ENCODE results near the gene RTF1.

RTF1 gene

DNA sequence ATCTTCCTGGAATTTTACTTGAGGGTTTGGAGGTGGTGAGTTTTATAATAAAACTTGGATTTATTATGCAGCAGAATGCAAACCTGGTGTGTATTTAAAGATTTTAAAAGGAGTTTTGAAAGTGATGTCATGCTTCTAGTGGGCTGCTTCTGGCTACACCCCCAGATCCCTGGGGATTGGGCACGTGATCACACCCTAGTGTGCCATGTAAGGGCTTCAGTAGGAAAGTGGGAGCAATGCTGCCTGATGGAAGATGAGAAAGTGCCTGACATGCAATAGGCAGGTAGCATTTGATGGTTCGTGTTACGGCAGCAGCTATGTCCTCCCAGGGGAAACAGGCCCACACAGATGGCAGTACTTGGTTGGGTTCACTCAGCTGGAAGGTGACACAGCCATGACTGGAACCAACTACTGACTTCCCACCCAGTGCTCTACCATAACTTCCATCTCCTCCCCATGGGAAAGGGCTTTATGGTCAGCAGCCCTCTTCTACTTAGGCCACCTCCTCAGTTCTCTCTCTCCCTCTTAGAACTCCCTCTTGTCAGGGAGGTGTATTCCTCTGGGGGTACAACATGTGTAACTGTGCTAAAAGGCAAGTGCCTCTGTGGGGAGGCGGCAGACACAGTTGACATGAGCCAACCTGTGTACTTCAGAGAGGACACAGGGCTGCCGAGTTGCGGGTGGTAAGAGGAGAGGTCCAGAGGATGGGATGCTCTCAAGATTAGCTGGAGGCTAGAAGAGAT, 82.4 kb downstream of the RTF1 start:
- no peak overlapping the region for H3K4me3 ChIP-seq (ENCODE audit: low read length)
- no peak for DNase-seq (ENCODE audit: low read depth, low spot score)

DNA sequence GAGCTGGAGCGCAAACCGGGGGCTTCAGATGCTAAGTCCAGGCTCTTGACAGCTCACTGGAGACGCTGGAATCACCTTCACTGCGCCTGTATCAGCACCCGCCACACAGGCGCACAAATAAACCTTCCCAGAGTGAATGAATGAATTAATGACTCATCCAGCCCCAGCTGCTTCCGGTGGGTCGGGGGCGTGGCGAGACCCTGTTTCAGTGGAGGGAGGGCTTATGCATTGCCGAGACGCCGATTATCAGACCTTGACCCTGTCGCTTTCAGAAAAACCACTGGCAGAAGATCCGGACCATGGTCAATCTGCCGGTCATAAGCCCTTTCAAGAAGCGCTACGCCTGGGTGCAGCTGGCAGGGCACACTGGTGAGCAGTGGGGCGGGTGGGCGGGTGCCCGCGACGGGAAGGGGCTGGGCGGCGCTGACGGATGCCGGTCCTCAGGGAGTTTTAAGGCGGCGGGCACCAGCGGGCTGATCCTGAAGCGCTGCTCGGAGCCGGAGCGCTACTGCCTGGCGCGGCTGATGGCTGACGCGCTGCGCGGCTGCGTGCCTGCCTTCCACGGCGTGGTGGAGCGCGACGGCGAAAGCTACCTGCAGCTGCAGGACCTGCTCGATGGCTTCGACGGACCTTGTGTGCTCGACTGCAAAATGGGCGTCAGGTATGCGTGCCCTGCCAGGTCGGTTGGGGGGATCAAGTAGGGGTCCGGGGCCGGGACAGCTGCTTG, 84.5 kb downstream of the RTF1 start:
- H3K4me3 ChIP-seq (ENCODE audit: low read length) = peak overlapping the region; percentile 32

DNA sequence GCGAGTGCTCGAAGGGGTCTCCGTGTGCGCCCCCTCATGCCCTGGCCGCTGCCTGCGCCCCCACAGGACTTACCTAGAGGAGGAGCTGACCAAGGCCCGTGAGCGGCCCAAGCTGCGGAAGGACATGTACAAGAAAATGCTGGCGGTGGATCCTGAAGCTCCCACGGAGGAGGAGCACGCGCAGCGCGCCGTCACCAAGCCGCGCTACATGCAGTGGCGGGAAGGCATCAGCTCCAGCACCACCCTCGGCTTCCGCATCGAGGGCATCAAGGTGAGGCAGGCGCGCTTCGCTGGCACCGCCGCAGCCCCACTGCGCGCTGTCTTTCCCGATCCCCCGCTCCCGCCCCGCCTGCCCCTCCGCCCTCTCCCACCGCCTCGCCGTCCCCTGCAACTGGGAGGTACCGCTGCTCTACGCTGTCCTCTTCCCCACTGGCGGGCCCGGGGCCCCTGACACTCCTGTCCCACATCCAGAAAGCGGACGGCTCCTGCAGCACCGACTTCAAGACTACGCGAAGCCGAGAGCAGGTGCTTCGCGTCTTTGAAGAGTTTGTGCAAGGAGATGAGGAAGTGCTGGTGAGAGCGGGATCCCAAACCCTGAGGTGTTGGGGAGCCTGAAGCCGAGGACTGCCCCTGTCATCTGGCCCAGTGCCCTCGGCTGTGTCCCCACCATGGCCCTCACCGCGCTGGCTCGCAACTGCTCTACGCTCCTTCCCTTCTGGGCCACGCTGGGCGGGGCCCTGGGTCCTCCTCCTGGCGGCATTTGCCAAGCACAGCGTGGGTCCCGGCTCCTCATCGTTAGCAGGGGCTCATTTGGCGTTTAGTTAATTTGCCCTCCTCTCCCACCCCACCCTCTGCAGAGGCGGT, 85.3 kb downstream of the RTF1 start:
- peak overlapping the region; percentile 32 for H3K4me3 ChIP-seq (ENCODE audit: low read length)
- DNase-seq (ENCODE audit: low read depth, low spot score) = no peak

More for the DNA sequence above, 84.5 kb downstream of the RTF1 start:
- DNase-seq (ENCODE audit: low read depth, low spot score) = no peak

DNA sequence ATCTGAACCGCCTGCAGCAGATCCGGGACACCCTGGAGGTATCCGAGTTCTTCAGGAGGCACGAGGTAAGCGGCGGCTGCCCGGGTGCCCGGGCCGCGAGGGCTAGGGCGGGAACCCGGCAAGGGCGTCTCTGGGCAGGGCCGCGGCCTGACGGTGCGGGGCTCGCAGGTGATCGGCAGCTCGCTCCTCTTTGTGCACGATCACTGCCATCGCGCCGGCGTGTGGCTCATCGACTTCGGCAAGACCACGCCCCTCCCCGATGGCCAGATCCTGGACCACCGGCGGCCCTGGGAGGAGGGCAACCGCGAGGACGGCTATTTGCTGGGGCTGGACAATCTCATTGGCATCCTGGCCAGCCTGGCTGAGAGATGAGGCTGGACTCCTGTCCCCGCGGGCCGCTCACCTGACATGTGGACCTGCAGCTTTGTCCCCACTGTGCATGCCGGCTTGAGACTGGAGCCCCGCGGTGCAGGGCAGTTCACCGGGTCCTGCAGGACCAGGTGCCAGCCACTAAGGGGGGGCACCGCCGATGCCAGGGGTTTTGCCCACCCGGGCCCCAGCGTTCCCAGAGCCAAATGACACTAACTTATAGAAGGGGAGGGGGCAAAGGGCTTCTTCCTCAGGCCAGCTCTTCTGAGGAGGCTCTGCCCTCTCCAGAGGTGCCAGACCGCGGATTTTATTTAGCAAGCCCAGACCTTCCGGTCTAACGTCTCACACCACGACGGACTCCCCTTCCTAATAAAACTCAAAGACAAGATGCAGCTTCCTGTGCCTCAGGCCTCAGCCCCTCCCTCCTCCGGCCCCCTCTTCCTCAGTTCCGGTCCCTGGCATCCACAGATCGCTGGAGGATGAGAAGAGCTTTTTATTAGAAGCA, 86.1 kb downstream of the RTF1 start:
- DNase-seq (ENCODE audit: low read depth, low spot score) = no peak
- no peak overlapping the region for H3K4me3 ChIP-seq (ENCODE audit: low read length)

DNA sequence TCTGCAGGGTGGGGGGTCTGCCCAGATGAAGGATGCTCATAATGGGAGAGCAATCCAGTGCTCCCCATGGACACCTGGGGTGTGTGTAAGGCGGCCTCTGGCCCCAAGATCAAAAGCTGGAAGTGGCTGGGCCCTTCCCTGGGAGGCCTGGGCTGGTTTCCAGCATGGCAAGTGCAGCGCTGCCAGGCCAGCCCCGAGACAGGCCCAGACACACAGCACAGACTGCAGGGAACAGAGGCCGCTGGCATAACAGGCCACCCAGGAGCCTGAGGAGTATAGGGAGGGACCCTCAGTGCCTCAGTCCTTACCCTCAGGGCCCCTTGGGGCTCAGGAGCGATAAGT, 86.7 kb downstream of the RTF1 start:
- H3K4me3 ChIP-seq (ENCODE audit: low read length) = no peak overlapping the region
- no peak for DNase-seq (ENCODE audit: low read depth, low spot score)

DNA sequence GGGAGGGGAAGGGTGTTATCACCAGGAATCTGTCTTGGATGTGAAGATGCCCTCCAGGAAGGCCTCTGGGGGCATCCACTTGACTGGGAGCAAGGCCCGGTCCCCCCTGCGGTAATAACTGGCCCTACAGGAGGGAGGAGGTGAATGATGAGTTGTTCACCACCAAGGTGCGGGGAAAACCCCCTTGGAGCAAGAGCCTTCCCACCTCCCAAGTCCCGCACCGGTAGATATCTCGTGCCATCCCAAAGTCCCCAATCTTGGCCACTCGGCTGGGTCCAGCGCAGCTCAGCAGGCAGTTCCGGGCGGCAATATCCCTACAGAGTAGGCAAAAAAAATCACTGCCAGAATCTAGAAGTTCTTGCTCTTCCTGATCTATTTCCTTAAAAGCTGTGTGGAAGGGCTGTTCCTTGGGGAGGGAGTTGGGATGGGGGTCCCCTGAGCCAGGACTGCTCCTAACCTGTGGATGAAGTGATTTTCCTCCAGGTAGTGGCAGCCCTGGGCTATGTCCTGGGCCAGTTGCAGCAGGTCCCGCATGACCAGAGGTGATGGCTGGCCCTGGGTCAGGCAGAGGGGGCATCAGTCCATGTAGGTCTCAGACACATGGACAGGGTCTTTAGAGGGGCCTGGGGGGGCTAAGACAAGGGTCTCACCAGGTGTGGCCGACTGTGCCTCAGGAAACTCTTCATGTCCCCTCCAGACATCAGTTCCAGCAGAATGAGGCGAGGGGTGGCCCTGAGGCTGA, 88.0 kb downstream of the RTF1 start:
- no peak overlapping the region for H3K4me3 ChIP-seq (ENCODE audit: low read length)
- no peak for DNase-seq (ENCODE audit: low read depth, low spot score)

DNA sequence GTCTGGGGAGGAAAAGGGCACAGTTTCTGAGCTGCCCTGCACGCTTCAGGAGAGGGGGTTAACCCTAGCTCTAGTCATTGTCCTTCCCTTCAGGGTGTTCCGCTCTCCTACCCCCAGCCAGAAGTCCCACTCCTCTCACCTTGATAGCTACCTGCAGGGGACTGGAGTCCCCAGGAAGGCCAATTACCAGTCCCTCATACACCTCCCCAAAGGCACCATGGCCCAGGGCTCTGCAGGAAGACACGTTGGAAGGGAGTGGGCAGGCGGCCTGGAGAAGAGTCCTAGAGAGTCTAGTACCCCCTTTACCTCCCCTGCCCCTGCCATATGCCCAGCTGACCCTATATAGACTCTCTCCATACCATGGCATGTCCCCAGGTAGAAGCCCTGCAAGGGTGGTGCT, 88.9 kb downstream of the RTF1 start:
- no peak overlapping the region for H3K4me3 ChIP-seq (ENCODE audit: low read length)

DNA sequence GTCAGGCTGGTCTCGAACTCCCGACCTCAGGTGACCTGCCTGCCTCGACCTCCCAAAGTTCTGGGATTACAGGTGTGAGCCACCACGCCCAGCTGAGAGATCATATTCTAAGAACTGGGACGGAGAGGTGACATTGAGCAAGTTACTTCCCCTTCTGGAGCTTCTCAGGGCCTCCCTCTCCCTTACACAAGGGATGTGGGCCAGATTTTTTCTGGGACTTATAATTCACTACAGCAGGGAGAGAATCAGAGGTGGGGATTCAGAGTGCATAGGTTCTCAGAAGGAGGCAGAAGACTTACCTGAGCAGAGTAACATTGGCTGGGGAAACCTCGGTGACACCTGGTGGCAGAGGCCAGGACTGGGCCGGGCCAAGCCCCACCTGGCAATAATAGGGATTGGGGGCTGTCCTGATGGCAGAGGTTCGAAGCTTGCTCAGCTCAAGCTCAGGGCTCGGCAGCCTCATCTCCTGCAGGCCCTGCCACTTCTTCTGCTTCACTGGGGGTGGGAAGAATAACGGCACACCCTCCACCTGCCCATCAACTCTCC, 90.0 kb downstream of the RTF1 start:
- DNase-seq (ENCODE audit: low read depth, low spot score) = no peak
- H3K4me3 ChIP-seq (ENCODE audit: low read length) = no peak overlapping the region

More for the DNA sequence above, 88.9 kb downstream of the RTF1 start:
- no peak for DNase-seq (ENCODE audit: low read depth, low spot score)

DNA sequence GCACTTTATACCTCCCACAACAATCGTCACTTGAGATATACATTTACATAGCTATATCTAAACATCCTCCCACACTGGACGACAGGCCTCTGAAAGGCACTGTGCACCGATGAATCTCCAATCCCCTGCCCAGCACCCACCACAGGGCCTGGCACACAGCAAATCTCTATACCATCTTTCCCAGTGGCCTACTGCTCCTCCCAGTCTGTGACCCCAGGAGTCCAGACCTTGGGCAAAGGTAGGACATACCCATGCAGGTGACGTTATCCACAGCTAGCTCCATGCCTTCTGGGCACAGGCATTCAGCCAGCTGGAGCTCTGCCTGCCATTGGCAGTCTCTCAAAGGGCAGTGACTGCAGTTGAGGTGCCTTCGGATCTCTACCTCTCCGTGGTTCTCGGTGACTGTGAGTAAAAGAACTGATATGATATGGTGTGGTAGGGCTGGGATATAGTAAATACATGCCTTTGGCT, 91.0 kb downstream of the RTF1 start:
- H3K4me3 ChIP-seq (ENCODE audit: low read length) = no peak overlapping the region
- DNase-seq (ENCODE audit: low read depth, low spot score) = no peak

DNA sequence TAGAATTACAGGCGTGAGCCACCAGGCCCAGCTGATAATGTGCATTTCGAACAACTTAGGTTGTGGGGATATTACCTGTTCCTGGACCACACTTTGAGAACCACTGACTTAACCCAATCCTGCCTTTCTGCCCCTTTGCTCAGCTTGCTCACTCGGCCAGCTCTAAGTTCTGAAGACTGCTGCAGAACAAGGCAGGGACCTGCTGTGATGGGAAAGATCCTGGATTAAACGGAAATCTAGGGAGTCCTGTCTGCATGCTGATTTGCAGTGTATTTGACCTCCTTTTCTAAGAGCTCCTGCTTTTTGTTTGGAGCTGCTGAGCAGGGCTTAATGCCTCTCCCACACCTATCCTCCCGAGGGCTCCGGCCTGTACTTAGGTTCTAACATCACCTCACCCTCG, 93.8 kb downstream of the RTF1 start:
- DNase-seq (ENCODE audit: low read depth, low spot score) = no peak
- no peak overlapping the region for H3K4me3 ChIP-seq (ENCODE audit: low read length)

DNA sequence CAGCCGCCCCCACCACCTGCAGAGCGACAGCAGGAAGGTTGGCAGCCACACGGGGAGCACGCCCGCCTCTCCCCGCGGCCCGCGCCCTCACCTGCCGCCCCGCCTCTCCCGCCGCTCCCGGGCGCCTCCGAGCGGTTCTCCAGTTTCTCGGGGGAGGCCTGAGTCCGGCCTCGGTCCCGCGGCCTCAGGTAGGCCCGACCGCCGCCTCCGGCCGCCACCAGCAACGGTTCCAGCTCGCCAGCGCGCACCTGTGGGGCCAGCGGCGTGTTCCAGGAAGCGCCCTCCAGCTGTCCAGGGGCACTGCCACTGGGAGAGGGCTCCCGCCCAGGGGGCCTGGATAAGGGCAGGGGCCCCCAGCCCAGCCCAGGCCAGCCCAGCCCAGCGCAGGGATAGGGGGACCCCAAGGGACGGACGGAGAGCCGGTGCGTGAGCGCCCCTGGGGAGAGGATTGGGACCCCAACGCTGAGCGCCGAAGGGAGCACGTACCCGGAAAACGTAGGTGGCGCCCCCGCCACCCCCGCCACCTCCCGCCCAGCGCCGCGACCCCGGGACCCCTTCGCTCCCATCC, 94.5 kb downstream of the RTF1 start:
- H3K4me3 ChIP-seq (ENCODE audit: low read length) = no peak overlapping the region
- DNase-seq (ENCODE audit: low read depth, low spot score) = no peak

DNA sequence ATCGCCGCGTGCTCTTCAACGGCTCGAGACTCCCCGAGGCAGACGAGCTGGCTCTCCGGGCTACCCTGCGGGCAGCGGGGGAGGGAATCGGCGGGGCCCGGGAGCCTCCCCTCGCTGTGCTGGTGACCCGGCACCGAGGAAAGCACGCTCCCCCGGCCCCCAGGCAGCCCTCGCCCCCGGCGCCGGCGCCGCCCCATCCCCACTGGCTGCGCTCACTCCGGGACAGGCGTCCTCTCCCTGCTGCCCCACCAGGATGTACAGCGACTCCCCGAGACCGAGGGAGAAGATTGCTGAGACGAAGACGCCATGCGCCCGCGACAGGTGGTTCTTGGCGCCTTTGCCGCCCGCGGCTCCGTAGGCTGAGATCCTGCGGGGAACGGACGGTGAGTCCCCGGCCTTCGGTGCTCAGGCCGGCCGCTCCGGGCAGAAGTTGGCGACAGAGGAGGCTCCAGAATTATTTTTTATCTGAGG, 95.0 kb downstream of the RTF1 start:
- no peak overlapping the region for H3K4me3 ChIP-seq (ENCODE audit: low read length)
- DNase-seq (ENCODE audit: low read depth, low spot score) = no peak

DNA sequence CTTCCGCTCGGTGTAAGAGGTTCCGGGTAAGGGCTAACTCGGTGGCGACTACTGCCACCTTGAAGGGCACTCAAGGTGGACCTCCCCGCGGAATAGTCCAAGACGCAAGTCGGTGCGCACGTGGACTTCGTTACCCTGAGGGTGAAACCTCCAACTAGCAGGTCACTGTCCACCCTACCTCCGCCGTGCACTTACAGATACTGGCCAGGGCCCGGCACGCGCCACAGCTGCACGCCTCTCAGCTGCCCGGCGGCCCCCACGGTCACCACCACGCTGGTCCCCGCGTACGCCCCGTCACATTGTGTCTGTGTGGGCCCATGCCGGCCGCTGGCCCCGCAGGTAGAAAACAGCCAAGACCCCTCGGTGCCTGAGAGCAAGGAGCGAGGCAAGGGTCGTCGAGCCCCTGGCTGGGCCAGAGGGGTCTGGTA, 95.6 kb downstream of the RTF1 start:
- H3K4me3 ChIP-seq (ENCODE audit: low read length) = no peak overlapping the region

DNA sequence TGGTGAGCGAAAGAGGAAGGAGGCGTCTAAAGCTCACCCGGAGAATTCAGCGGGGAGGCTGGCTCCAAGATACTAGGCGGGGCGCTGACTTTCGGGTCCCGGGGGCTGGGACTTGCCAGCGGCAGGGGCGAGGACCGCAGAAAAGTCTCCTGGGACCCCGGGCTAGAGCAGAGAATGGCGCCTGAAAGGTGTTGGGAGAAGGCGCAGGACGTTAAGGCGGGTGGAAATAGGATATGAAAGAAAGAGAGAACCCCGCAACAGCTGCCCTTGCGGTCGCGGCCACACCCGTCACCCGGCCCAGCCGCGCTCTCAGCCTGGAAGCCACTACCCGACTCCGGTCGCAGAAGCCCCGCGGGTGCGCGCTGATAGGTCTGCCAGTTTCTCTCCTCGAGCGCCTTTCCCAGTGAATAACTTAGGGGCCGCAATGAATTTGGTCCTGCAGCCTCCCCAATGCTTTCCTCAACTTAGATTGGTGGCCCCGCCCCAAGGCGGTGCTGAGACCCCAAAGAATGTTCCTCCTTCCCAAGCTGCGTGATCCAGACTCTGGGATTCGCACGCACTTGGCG, 96.1 kb downstream of the RTF1 start:
- H3K4me3 ChIP-seq (ENCODE audit: low read length) = no peak overlapping the region
- no peak for DNase-seq (ENCODE audit: low read depth, low spot score)

More for the DNA sequence above, 95.6 kb downstream of the RTF1 start:
- no peak for DNase-seq (ENCODE audit: low read depth, low spot score)

DNA sequence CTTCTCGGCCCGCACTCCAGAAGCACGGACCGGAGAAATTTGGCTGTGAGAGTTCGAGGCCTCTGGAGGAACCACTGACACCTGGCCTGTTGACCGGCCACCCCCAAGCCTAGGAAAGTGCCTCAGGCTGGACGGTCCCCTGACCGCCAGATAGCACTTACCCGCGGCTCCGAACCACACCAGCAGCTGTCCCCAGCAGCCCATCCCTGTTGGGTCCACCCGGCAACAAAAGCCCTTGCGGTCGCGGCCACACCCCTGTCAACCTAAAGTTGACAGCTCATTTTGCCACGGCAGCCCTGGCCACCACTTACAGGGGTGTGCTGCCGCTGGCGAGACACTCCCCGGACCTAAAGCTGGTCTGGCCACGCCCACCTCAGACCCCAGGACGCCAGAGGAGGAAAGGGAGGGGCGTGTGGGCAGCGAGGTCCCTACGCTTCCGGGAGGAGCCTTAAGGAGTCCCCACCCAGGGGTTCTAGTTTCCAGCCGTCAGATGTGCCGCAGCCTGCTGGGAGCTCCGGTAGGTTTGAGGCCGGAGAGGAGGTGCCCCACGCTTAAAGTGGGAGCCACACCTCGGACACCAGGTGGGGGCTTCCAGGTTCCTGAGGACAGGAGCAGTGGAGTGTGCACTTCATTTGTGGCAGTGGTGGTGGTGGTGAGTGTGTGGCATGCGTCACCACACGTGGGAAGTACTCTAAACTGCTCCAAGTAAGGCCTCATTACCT, 96.8 kb downstream of the RTF1 start, which contains the start of gene LTK:
Gene LTK (minus strand): TSS at position 322 of the 722 bp plus-strand sequence. CDS start 118 bp downstream, at position 204.
- H3K4me3 ChIP-seq (ENCODE audit: low read length) = no peak within 1 kb of the TSS
- no peak for DNase-seq (ENCODE audit: low read depth, low spot score)

DNA sequence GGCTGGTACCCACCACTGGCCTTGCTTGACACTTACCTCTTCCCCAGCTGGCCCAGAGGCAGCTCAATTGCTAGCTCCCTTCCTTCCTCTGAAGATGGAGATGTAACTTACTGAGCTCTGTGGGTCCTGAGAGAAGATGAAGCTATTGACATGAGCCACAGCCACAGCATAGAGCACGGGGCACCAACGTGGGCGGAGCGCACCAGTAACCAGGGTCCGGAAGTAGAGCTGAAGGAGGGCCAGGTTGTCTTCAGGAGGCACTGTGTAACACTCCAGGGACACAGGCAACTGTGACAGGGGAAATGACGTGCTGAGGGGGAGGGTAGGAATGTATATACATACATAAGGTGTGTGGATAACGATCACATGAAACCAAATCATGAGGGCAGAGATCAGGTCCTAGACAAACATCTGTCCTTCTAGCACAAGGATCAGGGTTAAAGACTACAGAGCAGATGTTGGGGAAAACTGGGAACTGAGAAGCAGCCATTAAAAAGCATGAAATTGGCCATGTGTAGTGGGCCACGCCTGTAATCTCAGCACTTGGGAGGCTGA, 101.1 kb downstream of the RTF1 start:
- DNase-seq (ENCODE audit: low read depth, low spot score) = no peak
- H3K4me3 ChIP-seq (ENCODE audit: low read length) = no peak overlapping the region
